Activated CD8-positive, alpha-beta memory T cell treated with anti-CD3 and anti-CD28 coated beads for 24 hours (primary cell): ENCODE measurements around the gene ZNF691.
"Not testable (repeated sequence)": the region's sequence is repeated elsewhere in the genome, so short reads cannot be mapped to it uniquely, and the experiment has no call there.

Experiments
- DNase-seq: peaks from one replicate; pipeline ENCODE4 v3.0.0-alpha.2; 2020

The ZNF691 gene

DNA sequence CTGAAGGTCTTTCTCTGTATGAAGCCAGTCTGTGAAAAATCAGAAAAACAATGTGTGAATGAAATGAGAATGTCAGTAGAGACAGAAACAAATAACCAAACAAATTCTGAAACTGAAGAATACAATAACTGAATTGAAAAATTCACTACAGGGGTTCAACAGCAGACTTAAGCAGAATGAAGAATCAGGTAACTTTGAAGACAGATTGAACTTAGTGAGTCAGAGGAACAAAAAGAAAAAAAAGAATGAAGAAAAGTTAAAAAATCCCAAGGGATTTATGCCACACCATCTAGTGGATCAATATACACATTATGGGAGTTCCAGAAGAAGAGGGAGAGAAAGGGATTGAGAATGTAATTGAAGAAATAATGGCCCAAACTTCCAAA is 14.6 kb downstream of the ZNF691 start:
- DNase-seq = no peak

DNA sequence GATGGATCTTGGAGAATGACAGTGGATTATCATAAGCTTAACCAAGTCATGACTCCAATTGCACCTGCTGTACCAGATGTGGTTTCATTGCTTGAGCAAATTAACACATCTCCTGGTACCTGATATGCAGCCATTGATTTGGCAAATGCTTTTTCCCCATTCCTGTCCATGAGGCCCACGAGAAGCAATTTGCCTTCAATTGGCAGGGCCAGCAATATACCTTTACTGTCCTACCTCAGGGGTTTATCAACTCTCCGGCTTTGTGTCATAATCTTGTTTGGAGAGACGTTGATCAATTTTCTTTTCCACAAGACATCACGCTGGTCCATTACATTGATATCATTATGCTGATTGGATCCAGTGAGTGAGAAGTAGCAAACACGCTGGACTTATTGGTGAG is 20.1 kb downstream of the ZNF691 start:
- DNase-seq = no peak

DNA sequence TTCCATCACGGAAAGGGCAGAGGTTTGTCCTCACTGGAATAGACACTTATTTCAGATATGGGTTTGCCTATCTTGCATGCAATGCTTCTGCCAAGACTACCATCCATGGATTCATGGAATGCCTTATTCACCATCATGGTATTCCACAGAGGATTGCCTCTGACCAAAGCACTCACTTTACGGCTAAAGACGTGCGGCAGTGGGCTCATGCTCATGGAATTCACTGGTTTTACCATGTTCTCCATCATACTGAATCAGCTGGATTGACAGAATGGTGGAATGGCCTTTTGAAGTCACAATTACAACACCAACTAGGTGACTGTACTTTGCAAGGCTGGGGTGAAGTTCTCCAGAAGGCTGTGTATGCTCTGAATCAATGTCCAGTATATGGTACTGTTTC is 22.1 kb downstream of the ZNF691 start:
- DNase-seq = not testable (repeated sequence)

DNA sequence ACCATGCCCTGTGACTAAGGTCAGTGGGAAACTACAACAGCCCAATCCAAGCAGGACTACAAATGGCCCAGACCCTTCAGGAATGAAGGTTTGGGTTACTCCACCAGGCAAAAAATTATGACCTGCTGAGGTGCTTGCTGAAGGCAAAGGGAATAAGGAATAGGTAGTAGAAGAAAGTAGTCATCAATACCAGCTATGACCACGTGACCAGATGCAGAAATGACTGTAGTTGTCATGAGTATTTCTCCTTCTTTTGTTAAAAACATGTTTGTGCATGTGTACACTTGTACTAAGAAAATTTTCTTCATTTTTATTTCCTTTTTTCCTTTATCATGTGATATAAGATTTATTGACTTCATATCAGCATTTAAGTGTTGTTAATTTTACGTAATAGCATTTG is 22.8 kb downstream of the ZNF691 start:
- DNase-seq = not testable (repeated sequence)

DNA sequence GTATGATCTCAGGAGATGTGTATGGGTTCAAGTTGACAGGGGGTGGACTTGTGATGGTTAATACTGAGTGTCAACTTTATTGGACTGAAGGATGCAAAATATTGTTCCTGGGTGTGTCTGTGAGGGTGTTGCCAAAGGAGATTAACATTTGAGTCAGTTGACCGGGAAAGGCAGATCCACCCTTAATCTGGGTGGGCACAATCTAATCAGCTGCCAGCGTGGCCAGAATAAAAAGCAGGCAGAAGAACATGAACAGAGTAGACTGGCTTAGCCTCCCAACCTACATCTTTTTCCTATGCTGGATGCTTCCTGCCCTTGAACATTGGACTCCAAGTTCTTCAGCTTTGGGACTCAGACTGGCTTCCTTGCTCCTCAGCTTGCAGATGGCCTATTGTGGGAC is 23.3 kb downstream of the ZNF691 start:
- DNase-seq = not testable (repeated sequence)

DNA sequence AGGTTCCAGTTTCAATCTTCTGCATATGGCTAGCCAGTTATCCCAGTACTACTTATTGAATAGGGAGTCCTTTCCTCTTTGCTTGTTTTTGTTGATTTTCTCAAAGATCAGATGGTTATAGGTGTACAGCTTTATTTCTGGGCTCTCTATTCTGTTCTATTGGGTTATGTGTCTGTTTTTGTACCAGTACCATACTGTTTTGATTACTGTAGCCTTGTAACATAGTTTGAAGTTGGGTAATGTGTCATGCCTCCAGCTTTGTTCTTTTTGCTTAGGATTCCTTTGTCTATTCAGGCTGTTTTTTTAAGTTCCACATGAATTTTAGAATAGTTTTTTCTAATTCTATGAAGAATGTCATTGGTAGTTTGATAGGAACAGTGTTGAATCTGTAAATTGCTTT is 26.7 kb downstream of the ZNF691 start:
- not testable (repeated sequence) for DNase-seq

DNA sequence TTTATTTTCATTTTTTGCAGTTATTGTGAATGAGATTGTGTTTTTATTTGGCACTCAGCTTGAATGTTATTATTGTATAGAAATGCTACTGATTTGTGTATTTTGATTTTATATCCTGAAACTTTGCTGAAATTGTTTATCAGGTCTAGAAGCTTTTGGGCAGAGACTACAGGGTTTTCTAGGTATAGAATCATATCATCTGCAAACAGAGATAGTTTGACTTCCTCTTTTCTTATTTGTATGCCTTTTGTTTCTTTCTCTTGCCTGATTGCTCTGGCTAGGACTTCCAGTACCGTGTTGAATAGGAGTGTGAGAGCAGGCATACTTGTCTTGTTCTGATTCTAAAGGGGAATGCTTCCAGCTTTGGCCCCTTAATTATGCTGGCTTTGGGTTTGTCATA is 27.3 kb downstream of the ZNF691 start:
- DNase-seq = no peak

DNA sequence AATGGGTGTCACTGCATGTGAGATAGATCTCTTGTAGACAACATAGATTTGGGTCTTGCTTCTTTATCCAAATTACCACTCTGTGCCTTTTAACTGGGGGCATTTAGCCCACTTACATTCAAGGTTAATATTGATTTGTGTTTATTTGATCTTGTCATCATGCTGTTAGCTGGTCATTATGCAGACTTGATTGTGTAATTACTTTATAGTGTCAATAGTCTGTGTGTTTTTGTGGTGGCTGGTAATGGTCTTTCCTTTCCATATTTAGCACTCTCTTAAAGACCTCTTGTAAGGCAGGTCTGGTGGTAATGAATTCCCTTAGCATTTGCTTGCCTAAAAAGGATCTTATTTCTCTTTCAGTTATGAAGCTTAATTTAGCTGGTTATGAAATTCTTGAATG is 29.6 kb downstream of the ZNF691 start:
- no peak for DNase-seq

DNA sequence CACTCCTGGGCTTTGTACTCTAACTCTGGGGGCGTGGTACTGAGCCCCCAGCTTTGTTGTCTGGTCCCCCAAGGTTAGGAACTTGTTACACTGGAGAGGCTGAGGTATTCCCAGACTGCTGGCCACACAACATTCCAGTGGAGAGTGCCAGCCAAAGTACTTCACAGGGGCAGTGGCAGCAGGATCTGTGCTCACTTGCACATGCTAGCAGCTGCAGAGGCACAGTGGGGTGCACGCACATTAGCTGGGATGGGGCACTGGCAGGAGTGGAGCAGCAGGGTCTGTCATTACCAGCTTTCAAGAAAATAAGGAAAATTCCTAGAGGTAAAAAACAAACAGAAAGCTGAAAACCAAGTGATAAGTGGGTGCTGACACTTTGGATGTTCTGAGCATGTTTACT is 31.0 kb downstream of the ZNF691 start:
- DNase-seq = no peak

DNA sequence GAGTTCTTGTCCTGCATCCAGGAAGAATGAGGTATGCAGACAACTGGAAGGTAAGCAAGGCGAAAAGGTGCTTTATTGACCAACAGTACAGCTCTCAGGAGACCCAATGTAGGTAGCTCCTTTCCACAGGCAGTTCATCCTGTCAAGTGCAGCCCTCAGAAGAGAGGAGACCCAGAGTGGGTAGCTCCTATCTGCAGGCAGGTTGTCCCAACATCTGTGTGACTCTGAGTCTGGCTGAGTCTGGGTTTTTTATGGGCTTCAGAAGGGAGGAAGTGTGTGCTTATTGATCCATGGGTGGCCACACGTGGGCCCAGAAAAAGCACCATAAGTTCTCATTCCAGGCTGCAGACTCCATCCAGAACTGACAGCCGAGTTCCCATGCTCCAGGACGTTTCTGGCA is 34.0 kb downstream of the ZNF691 start:
- DNase-seq = no peak

DNA sequence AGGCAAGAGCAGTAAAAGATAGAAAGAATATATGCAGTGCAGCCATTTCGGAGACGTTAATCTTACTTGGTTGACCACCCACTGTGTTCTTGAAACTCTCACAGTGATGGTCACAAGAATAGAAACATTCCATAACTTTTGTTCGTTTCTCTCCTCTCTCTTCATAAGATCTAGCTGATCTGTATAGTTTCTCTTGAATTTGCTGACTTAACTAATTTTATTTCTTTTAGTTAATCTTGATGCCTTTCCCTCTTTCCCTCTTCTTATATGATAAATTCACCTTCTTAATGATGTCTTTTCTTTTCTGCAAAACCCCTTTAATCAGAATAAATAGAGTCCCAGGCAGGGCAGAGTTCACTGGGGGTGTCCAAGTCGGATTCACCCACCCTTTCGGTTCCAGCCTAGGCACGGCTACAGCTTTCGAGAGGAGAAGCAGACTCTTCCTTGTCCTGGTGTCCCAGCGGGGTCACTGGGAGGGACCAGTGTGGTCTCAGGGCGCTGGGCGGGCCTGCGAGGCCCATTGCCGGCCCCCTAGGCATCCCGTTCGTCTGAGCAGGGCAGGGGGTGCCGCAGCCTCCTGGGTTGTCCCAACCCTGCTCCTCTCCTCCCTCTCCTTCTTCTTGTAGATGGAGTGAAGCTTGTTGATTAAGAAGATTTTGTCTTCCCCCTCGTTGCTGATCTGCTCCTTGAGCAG is 39.8 kb downstream of the ZNF691 start:
- DNase-seq = no peak

DNA sequence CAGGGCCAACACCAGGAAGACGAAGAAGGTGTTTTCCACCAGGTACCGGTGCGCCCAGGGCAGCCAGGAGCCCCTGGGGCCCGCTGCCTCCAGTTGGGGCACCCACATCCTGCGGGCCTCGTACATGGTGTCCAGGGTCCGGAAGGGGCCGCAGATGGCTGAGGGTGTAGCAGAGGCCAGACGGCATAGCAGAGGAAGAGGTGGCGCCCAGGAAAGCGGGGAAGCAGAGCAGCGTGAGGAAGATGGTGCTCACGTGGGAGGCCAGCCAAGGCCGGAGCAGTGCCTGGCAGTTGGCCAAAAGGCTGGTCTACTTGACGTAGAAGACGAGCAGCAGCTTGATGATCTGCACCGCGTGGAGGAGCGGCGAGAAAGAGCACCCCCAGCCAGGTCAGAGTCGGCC is 40.4 kb downstream of the ZNF691 start:
- no peak for DNase-seq

DNA sequence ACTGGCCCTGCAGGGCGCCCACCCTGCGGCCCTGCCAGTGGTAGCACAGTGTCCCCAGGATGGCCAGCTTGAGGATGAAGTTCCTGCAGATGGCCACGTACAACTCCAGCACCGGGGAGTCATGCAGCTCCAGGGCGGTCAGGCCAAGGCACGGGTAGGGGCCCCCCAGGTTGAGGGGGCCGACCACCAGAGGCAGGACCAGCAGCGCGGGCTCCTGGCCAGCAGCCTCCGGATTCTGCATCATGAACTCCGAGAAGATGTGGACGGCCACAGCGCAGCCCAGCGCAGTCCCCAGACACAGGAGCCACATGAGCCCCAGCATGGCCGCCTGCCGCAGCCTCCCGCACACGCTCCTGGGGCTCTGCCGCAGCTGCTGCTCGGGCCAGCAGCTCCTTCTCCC is 41.0 kb downstream of the ZNF691 start:
- no peak for DNase-seq

DNA sequence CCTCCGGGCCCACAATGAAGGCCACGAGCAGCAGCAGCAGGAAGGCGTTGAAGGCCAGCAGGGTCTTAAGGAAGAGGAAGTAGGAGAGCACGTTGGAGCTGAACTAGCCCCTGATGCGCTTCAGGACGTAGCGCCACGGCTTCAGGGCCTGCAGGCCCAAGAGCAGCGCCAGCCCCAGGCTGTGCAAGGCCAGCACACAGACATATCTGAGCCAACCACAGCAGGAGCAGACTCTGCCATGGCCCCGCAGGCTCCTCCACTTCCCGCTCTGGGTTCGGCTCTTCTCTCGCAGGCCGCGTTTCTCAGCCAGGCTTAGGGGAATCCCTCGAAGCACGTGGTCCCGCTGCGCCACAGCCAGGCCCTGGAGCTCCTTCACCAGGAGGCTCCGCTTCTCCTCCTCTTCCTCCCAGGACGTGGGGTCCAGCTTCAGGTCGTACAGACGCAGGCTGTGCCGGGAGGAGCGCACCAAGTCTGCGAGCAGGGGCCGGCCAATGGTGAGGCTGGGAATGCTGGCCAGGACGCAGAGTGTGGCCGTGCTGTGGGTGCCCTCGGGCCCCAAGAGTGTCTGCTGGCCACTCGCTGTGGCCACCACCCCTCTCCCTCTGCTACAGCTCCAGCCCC is 41.7 kb downstream of the ZNF691 start:
- DNase-seq = no peak

DNA sequence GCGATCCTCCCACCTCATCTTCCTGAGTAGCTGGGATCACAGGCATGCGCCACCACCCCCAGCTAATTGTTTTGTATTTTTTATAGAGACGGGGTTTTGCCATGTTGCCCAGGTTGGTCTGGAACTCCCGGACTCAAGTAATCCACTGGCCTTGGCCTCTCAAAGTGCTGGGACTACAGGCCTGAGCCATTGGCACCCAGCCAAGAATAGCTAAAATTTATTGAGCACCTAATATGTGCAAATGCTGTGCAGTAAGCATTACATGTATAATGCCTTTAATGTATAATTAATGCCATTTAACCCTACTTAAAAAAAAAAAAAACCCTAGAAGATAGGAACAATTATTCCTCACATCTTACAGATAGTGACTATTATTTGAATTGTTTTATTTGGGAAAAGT is 42.9 kb downstream of the ZNF691 start:
- DNase-seq = no peak

DNA sequence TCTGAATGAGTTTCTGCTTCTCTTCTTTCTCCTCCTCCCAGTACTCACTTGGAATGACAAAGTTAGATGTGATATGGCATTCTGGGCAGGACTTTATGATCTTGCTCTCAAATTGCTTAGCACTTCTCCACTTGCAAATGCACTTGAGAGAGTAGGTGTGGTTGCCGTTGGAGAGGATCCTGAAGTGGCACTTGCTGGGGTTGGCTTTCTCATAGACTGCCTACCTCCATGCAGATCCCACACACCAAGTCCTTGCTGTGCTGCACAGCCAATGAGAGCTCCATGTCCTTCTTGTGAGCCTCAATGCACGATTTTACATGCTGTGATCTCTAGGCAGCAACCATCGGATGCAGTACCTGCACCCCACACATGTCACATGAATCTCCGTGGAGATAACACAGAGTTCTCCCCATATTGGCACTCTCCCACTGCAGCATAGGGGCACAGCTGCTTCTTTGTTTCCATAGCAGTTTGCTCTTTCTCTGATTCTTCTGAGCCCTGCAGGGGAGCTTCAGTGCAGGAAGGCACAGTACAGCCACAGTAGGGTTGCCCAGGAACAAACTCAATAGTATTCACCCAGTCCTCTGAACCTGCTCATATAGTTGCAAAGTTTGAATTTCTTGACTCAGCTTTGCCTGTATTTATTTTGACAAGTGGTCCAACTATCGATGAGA is 45.2 kb downstream of the ZNF691 start:
- DNase-seq = no peak

DNA sequence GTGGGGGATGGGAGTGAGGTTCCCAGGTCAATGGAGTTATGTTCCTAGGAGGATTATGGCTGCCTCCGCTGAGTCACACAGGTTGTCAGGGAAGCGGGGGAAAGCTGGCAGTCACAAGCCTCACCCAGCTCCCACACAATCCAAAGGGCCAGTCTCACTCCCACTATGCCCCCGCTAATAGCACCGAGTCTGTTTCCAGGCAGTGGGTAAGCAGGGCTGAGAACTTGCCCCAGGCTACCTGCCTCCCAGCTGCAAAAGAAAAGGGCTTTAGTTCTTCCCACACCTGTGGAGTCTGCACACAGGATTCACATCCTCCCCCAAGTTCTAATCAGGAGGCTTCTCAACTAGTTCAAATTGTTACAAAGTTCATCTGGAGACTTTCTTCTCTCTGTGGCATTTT is 53.5 kb downstream of the ZNF691 start:
- not testable (repeated sequence) for DNase-seq
